Measurements from ENCODE around the gene HOTAIR. TPM values are rescaled to one million over a fixed set of nuclear protein-coding genes. Genes with fewer than 3 reads are reported as not detected.

Gene HOTAIR
- total RNA-seq, 1 experiment from 2014 or later = not detected

GRCh38 chr12:53937099-53937498 is 37.7 kb downstream of the HOTAIR start:
- Histone ChIP-seq H3K23ac (ENCODE audit: insufficient read length, low read depth, low read length) (no peak overlapping the region), H3K9ac (ENCODE audit: extremely low read depth, insufficient read length, low read length) (no peak overlapping the region), H2BK12ac (ENCODE audit: insufficient read length, low read depth, low read length) (no peak overlapping the region), H3K4ac (ENCODE audit: low read depth, low read length) (no peak overlapping the region), H4K5ac (ENCODE audit: insufficient read length, low read depth, low read length) (no peak overlapping the region), H3K79me1 (ENCODE audit: insufficient read depth, low read depth, low read length, poor library complexity, severe bottlenecking) (no peaks in the 10 kb centered on the region), H3T11ph (ENCODE audit: low read length) (no peak overlapping the region), H2BK15ac (ENCODE audit: low read depth, low read length) (no peak overlapping the region), H4K91ac (ENCODE audit: insufficient read length, low read depth, low read length) (no peak overlapping the region), H3K14ac (ENCODE audit: insufficient read depth, low read length) (no peak overlapping the region), H3K23me2 (ENCODE audit: insufficient read length, low read depth, low read length, poor library complexity, severe bottlenecking) (no peaks in the 10 kb centered on the region), H3K56ac (ENCODE audit: insufficient read length, low read depth, low read length) (no peak overlapping the region), H2BK20ac (ENCODE audit: low read depth, low read length, poor library complexity, severe bottlenecking) (no peak overlapping the region), H2AK5ac (ENCODE audit: insufficient read length, low read length) (no peak overlapping the region), H3K9me3 (ENCODE audit: control insufficient read depth, low read depth, low read length) (no peaks in the 10 kb centered on the region), H3K18ac (ENCODE audit: insufficient read length, low read depth, low read length) (no peak overlapping the region), H2BK120ac (ENCODE audit: low read depth, low read length, poor library complexity, severe bottlenecking) (no peak overlapping the region), H4K20me1 (ENCODE audit: control insufficient read depth, insufficient read depth, insufficient read length) (no peaks in the 10 kb centered on the region), H4K8ac (replicated peaks; ENCODE audit: insufficient read length, low read depth, low read length) (no peak overlapping the region), H3K27me3 (ENCODE audit: insufficient read depth, low read length) (peaks cover 92% of the 10 kb centered on the region), H3K27ac (ENCODE audit: insufficient read length, low read depth, low read length) (no peak overlapping the region), H3K79me2 (ENCODE audit: insufficient read depth, low read length) (no peaks in the 10 kb centered on the region), H2BK5ac (ENCODE audit: insufficient read length, low read length) (no peak overlapping the region), H3K4me2 (ENCODE audit: insufficient read depth, insufficient read length, low read length) (no peak overlapping the region), H3K4me1 (ENCODE audit: insufficient read depth, low read length) (no peaks in the 10 kb centered on the region), H2AFZ (ENCODE audit: low read length) (no peak overlapping the region)
- Mint-ChIP-seq H3K27ac (no peak overlapping the region), H3K9me3 (peaks cover 7 to 9% of the 10 kb centered on the region in 2 experiments), H3K4me1 (peaks cover 0 to 19% of the 10 kb centered on the region in 2 experiments; a peak in 3 of 4 replicates), H3K4me3 (peak overlapping the region in 1 of 2 experiments; percentile 3; a peak in 1 of 5 replicates), H3K36me3 (ENCODE audit: insufficient read depth in 1 of 3, low read depth in 3 of 3) (no peaks in the 10 kb centered on the region), H3K27me3 (ENCODE audit: low read depth) (peaks cover 98% of the 10 kb centered on the region)
- no CpG with 5 or more reads among the region's 12 CpGs for WGBS (ENCODE audit: extremely low coverage, insufficient read length, low lambda C conversion rate)
- DNase-seq = no peak
- TF ChIP-seq CTCF (conservative IDR thresholded peaks at IDR 0.05) = no peak
